ENCODE measurements around the gene TAS2R10.

GRCh38 chr12:10849425-10849878 is 23.3 kb upstream of the TAS2R10 start, which contains the start of gene PRR4:
- TF ChIP-seq YY1 (IDR thresholded peaks at IDR 0.05; ENCODE audit: insufficient read depth, insufficient read length) = no peak
- TF ChIP-seq ZNF274 (IDR thresholded peaks at IDR 0.05; ENCODE audit: low read depth, low read length) = no peak
